Measurements from ENCODE around the gene CRIP2. TPM values are rescaled to one million over a fixed set of nuclear protein-coding genes. Genes with fewer than 3 reads are reported as not detected.
A peak's percentile ranks its signal among the peaks of the same experiment; 100 is the strongest.

Gene CRIP2
- total RNA-seq, 1 experiment from 2014 or later = 192 TPM

GRCh38 chr14:105528586-105529318, 54.1 kb downstream of the CRIP2 start:
- Histone ChIP-seq H3K36me3 (ENCODE audit: insufficient read depth, low read length, poor library complexity, severe bottlenecking) (no peaks in the 10 kb centered on the region), H3K4me3 (ENCODE audit: low read depth, low read length, poor library complexity, severe bottlenecking) (peak overlapping the region; percentile 55), H3K4me1 (ENCODE audit: insufficient read depth, low read length, poor library complexity, severe bottlenecking) (peaks cover 15% of the 10 kb centered on the region), H3K27me3 (replicated peaks; ENCODE audit: insufficient read depth, low read depth, low read length, poor library complexity) (no peaks in the 10 kb centered on the region), H3K9me3 (ENCODE audit: low read depth, low read length, poor library complexity, severe bottlenecking) (no peaks in the 10 kb centered on the region), H3K27ac (ENCODE audit: low read depth, low read length, poor library complexity, severe bottlenecking) (no peak overlapping the region)
- ChIA-PET CTCF (interaction anchor here (0.5 to 1.0 kb wide), 7 partner anchors 37 to 573 kb away, joined by 3 to 9 read pairs (median 3); partner anchors contain the start of genes NUDT14 and TEDC1), POLR2A (ENCODE audit: low non-redundant PET) (interaction anchor here (0.7 kb wide), 1 partner anchor 347 kb away, joined by 3 read pairs; no protein-coding TSS in a partner anchor)
- no peak for DNase-seq (ENCODE audit: low spot score)
- intact Hi-C loops (cut with micrococcal nuclease; ENCODE audit: unreplicated experiment) = loop anchor here (5.0 kb wide), 1 partner anchor 156 kb away; no protein-coding TSS in a partner anchor
- TF ChIP-seq CTCF (conservative IDR thresholded peaks at IDR 0.05; ENCODE audit: low read depth, low read length) (no peak), EZH2 (IDR thresholded peaks at IDR 0.05; ENCODE audit: borderline replicate concordance, low read depth, low read length, poor library complexity, severe bottlenecking) (no peak)
- no TSS peak for BruUV-seq (replicated peaks)

- ChIA-PET POLR2A (ENCODE audit: low non-redundant PET) (no interaction called here), CTCF (interaction anchor here (0.5 kb wide), 1 partner anchor 572 kb away, joined by 3 read pairs; no protein-coding TSS in a partner anchor)
- Histone ChIP-seq H3K27ac (ENCODE audit: low read depth, low read length, poor library complexity, severe bottlenecking) (no peak overlapping the region), H3K4me1 (ENCODE audit: insufficient read depth, low read length, poor library complexity, severe bottlenecking) (peaks cover 15% of the 10 kb centered on the region), H3K36me3 (ENCODE audit: insufficient read depth, low read length, poor library complexity, severe bottlenecking) (no peaks in the 10 kb centered on the region), H3K9me3 (ENCODE audit: low read depth, low read length, poor library complexity, severe bottlenecking) (no peaks in the 10 kb centered on the region), H3K4me3 (ENCODE audit: low read depth, low read length, poor library complexity, severe bottlenecking) (no peak overlapping the region), H3K27me3 (replicated peaks; ENCODE audit: insufficient read depth, low read depth, low read length, poor library complexity) (no peaks in the 10 kb centered on the region)
- TF ChIP-seq EZH2 (IDR thresholded peaks at IDR 0.05; ENCODE audit: borderline replicate concordance, low read depth, low read length, poor library complexity, severe bottlenecking) = no peak
- no peak for TF ChIP-seq CTCF (conservative IDR thresholded peaks at IDR 0.05; ENCODE audit: low read depth, low read length)
- BruUV-seq (replicated peaks) = no TSS peak
- intact Hi-C loops (cut with micrococcal nuclease; ENCODE audit: unreplicated experiment) = loop anchor here (5.0 kb wide), 1 partner anchor 157 kb away; no protein-coding TSS in a partner anchor
- DNase-seq (ENCODE audit: low spot score) = no peak
These were observed 54.6 kb downstream of the CRIP2 start for GRCh38 chr14:105529319-105529568.

Other genes with a start within 250 kb of the CRIP2 start
- 39.5 and 39.9 TPM in 2 replicates for gene BTBD6, start 226.3 kb upstream of the CRIP2 start, total RNA-seq (2021)
- gene BRF1, start 173.8 kb upstream of the CRIP2 start, total RNA-seq (2021) = 41.8 and 48.0 TPM in 2 replicates
- 52.5 and 63.4 TPM in 2 replicates for gene PACS2, start 160.1 kb upstream of the CRIP2 start, total RNA-seq (2021)
- 2.1 and 2.7 TPM in 2 replicates for gene TEX22, start 76.3 kb upstream of the CRIP2 start, total RNA-seq (2021)
- gene MTA1, start 55.0 kb upstream of the CRIP2 start, total RNA-seq (2021) = 238 and 250 TPM in 2 replicates
- gene CRIP1, start 12.1 kb downstream of the CRIP2 start, total RNA-seq (2021) = 42.4 and 47.7 TPM in 2 replicates
- 34.0 and 48.0 TPM in 2 replicates for gene TEDC1, start 16.4 kb downstream of the CRIP2 start, total RNA-seq (2021)
- gene TMEM121, start 51.8 kb downstream of the CRIP2 start, total RNA-seq (2021) = 3.1 and 4.7 TPM in 2 replicates

Measured in A673 (cell line).